ENCODE measurements around the gene SYNE1. TPM values are rescaled to one million over a fixed set of nuclear protein-coding genes. Genes with fewer than 3 reads are reported as not detected.

Gene SYNE1
- total RNA-seq, 1 donor from 2014 or later, result 166 TPM

GRCh38 chr6:152471456-152472265 lies 165.5 kb downstream of the SYNE1 start:
- intact Hi-C loops (cut with DNase I), result no loop called here
- no peaks in the 10 kb centered on the region for H3K9me3 ChIP-seq
- peak overlapping the region; percentile 20 for H3K4me3 ChIP-seq
- no peaks in the 10 kb centered on the region for H3K27me3 ChIP-seq (ENCODE audit: low read depth)
- no peak for ATAC-seq
- DNase-seq, result no peak
- H3K27ac ChIP-seq, result no peak overlapping the region
- no peak for TF ChIP-seq CTCF (IDR thresholded peaks at IDR 0.05)
- no peaks in the 10 kb centered on the region for H3K36me3 ChIP-seq
- H3K4me1 ChIP-seq, result no peaks in the 10 kb centered on the region

- intact Hi-C loops (cut with DNase I), result no loop called here
- no peak overlapping the region for H3K27ac ChIP-seq
- peak overlapping the region; percentile 30 for H3K4me3 ChIP-seq
- H3K9me3 ChIP-seq, result no peaks in the 10 kb centered on the region
- peaks cover 8% of the 10 kb centered on the region for H3K36me3 ChIP-seq
- H3K27me3 ChIP-seq (ENCODE audit: low read depth), result no peaks in the 10 kb centered on the region
- no peak for DNase-seq
- H3K4me1 ChIP-seq, result no peaks in the 10 kb centered on the region
- ATAC-seq, result no peak
- TF ChIP-seq CTCF (IDR thresholded peaks at IDR 0.05), result no peak
Measured at GRCh38 chr6:152463164-152463563, 174.0 kb downstream of the SYNE1 start.

DNA sequence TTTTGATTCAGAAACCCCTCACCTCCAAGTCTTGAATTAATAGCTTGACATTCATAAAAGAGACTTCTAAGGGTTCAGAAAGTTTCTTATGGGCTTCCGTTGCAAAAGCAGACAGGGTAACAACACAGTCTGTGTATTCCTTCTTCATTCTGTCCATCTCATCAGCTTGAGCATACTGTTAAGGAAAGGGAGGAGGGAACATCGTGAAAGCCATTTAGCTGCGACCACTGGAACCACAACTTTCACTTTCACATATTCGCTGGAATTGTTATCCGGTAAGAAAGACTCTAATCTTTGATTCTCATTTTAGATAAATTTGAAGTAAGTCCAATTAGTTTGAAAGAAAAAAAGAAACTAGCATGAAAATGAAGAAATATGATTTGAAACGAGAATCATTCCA lies 174.4 kb downstream of the SYNE1 start:
- no peaks in the 10 kb centered on the region for H3K27me3 ChIP-seq (ENCODE audit: low read depth)
- no peak for DNase-seq

GRCh38 chr6:152461556-152461955 lies 175.6 kb downstream of the SYNE1 start:
- TF ChIP-seq CTCF (IDR thresholded peaks at IDR 0.05), result no peak
- intact Hi-C loops (cut with DNase I), result no loop called here

More for the DNA sequence above, 174.4 kb downstream of the SYNE1 start:
- no peak for TF ChIP-seq CTCF (IDR thresholded peaks at IDR 0.05)
- intact Hi-C loops (cut with DNase I), result no loop called here
- Histone ChIP-seq H3K9me3 (no peaks in the 10 kb centered on the region), H3K27ac (peak overlapping the region; percentile 8), H3K36me3 (peaks cover 10% of the 10 kb centered on the region), H3K4me1 (no peaks in the 10 kb centered on the region), H3K4me3 (peak overlapping the region; percentile 30)
- no peak for ATAC-seq

DNA sequence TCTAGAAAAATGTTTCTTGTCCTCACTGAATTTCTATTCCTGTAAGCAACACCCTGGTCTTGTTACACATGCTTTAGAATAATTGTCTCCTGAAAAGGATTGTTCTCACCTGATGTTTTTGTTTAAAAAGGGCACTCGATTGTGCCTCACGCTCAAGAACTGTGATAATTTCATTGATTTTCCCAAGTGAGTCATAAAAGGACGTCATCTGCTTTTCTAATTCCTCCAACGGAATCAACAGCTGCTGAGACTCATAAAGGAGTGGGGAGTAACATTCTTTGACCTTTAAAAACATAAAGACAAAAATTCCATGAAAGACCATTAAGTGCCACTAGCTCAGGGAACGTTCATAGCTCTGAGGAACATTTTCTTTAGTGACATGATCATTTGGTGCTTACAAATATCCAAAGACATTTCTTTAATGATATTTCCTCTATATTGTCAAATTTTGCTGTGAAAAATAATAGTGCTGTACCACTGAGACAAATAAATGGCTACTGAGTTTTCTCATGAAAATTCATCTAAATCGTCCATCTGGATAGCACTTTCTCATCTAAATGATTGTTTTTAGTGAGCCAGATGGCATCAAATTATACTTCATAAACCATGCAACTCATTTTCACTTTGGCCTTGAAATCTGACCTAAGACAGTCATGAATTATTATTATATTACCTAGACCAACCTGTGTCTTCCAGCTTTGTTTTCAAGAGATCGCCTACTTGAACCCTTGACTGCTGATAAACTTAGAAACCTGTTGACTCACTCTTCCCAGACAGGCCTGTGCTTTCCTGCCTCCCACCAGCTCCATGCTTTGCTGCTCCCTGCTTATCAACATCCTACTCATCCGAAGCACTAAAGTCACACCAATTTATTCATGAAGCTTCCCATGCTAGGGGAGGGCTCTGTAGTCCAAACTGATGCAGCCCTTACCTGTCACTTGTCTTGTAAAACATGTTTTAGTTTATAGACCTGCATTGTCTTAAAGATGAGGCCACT lies 178.2 kb downstream of the SYNE1 start:
- intact Hi-C loops (cut with DNase I), result no loop called here
- ATAC-seq, result no peak
- Histone ChIP-seq H3K9me3 (no peaks in the 10 kb centered on the region), H3K27me3 (ENCODE audit: low read depth) (no peaks in the 10 kb centered on the region), H3K4me3 (no peak overlapping the region), H3K27ac (no peak overlapping the region), H3K36me3 (peaks cover 22% of the 10 kb centered on the region), H3K4me1 (no peaks in the 10 kb centered on the region)
- DNase-seq, result no peak
- no peak for TF ChIP-seq CTCF (IDR thresholded peaks at IDR 0.05)

More at GRCh38 chr6:152461556-152461955, 175.6 kb downstream of the SYNE1 start:
- Histone ChIP-seq H3K4me3 (no peak overlapping the region), H3K36me3 (peaks cover 10% of the 10 kb centered on the region), H3K4me1 (no peaks in the 10 kb centered on the region), H3K27me3 (ENCODE audit: low read depth) (no peaks in the 10 kb centered on the region), H3K27ac (no peak overlapping the region), H3K9me3 (no peaks in the 10 kb centered on the region)
- ATAC-seq (no peak), DNase-seq (no peak)

Measured in lower lobe of right lung (tissue), 2 donors.